ENCODE data around the gene ANAPC15.

Gene ANAPC15

GRCh38 chr11:72125956-72126355, 13.5 kb upstream of the ANAPC15 start:
- DNase-seq (ENCODE audit: low spot score), result no peak

GRCh38 chr11:72124046-72124445, 11.6 kb upstream of the ANAPC15 start:
- no peak for DNase-seq (ENCODE audit: low spot score)

- DNase-seq (ENCODE audit: low spot score), result no peak
Observed at GRCh38 chr11:72123117-72123653, 10.7 kb upstream of the ANAPC15 start.

GRCh38 chr11:72122607-72123006, 10.1 kb upstream of the ANAPC15 start:
- DNase-seq (ENCODE audit: low spot score), result no peak

GRCh38 chr11:72120930-72121329, 8.4 kb upstream of the ANAPC15 start:
- no peak for DNase-seq (ENCODE audit: low spot score)

GRCh38 chr11:72119198-72119597, 6.7 kb upstream of the ANAPC15 start:
- no peak for DNase-seq (ENCODE audit: low spot score)

GRCh38 chr11:72116019-72116755, 3.7 kb upstream of the ANAPC15 start:
- no peak for DNase-seq (ENCODE audit: low spot score)

- DNase-seq (ENCODE audit: low spot score), result no peak
Observed at GRCh38 chr11:72114570-72114969, 2.1 kb upstream of the ANAPC15 start.

GRCh38 chr11:72112978-72113808, 698 bp upstream of the ANAPC15 start:
- no peak for DNase-seq (ENCODE audit: low spot score)

GRCh38 chr11:72111300-72112142, 974 bp downstream of the ANAPC15 start:
- DNase-seq (ENCODE audit: low spot score), result no peak

- no peak for DNase-seq (ENCODE audit: low spot score)
Observed at GRCh38 chr11:72105888-72106287, 6.6 kb downstream of the ANAPC15 start, which contains the start of gene TOMT. TOMT (plus strand) TSS chr11:72105924; CDS start chr11:72105952, 28 bp downstream.

GRCh38 chr11:72103754-72104167, 8.7 kb downstream of the ANAPC15 start:
- DNase-seq (ENCODE audit: low spot score), result no peak

GRCh38 chr11:72102946-72103753, 9.3 kb downstream of the ANAPC15 start, which contains the start of gene LAMTOR1:
LAMTOR1 (minus strand) TSS chr11:72103297; CDS start chr11:72103224, 73 bp downstream.
- peak; percentile 91 for DNase-seq (ENCODE audit: low spot score)

- no peak for DNase-seq (ENCODE audit: low spot score)
Observed at GRCh38 chr11:72102631-72102945, 9.9 kb downstream of the ANAPC15 start.

GRCh38 chr11:72102162-72102561, 10.3 kb downstream of the ANAPC15 start:
- DNase-seq (ENCODE audit: low spot score), result no peak

- no peak for DNase-seq (ENCODE audit: low spot score)
Observed at GRCh38 chr11:72100462-72100861, 12.0 kb downstream of the ANAPC15 start.

- DNase-seq (ENCODE audit: low spot score), result no peak
Observed at GRCh38 chr11:72100009-72100408, 12.5 kb downstream of the ANAPC15 start.

- DNase-seq (ENCODE audit: low spot score), result no peak
Observed at GRCh38 chr11:72098741-72099140, 13.8 kb downstream of the ANAPC15 start.

- DNase-seq (ENCODE audit: low spot score), result peak; percentile 68
Observed at GRCh38 chr11:72091292-72091691, 21.2 kb downstream of the ANAPC15 start.

- no peak for DNase-seq (ENCODE audit: low spot score)
Observed at GRCh38 chr11:72088076-72088808, 24.3 kb downstream of the ANAPC15 start.

Data from COLO829 (cell line).